Endothelial cell (in vitro differentiated cells): ENCODE results near the gene INSYN2B. TPM values are rescaled to one million over a fixed set of nuclear protein-coding genes. Genes with fewer than 3 reads are reported as not detected.

ENCODE experiments used
- DNase-seq: peaks from one replicate; pipeline ENCODE4 v3.0.0; 2021; ENCODE audit warnings: low spot score
- H3K27ac Mint-ChIP-seq: one replicate; pipeline ENCODE4 v1.8.0; 2021; ENCODE audit warnings: mixed read lengths, inconsistent platforms; ENCODE audit not compliant: unreplicated experiment
- H3K27me3 Mint-ChIP-seq: one replicate; pipeline ENCODE4 v1.8.0; 2021; ENCODE audit warnings: mild to moderate bottlenecking, moderate library complexity, mixed read lengths, inconsistent platforms; ENCODE audit not compliant: unreplicated experiment
- H3K36me3 Mint-ChIP-seq: one replicate; pipeline ENCODE4 v1.8.0; 2021; ENCODE audit warnings: mild to moderate bottlenecking, low read depth, mixed read lengths, inconsistent platforms; ENCODE audit not compliant: unreplicated experiment
- H3K4me1 Mint-ChIP-seq: one replicate; pipeline ENCODE4 v1.8.0; 2021; ENCODE audit warnings: mild to moderate bottlenecking, mixed read lengths, inconsistent platforms; ENCODE audit not compliant: unreplicated experiment
- H3K4me3 Mint-ChIP-seq: one replicate; pipeline ENCODE4 v1.8.0; 2021; ENCODE audit warnings: mild to moderate bottlenecking, mixed read lengths, inconsistent platforms; ENCODE audit not compliant: unreplicated experiment
- H3K9me3 Mint-ChIP-seq: one replicate; pipeline ENCODE4 v1.8.0; 2021; ENCODE audit warnings: mixed read lengths, inconsistent platforms; ENCODE audit not compliant: unreplicated experiment
- total RNA-seq: library from RNA; stranded (reverse); fragmentation: NEBNext Ultra II Directional; extraction: Animal tissue kit (Norgen Biotek cat#: 25700); gene quantifications from one replicate; pipeline ENCODE4 v1.2.1, GENCODE V29; 2021; ENCODE audit not compliant: unreplicated experiment
- TF ChIP-seq, protein P1 (sequence below): fragments of 200-600 bp; sonication (generic); IDR thresholded peaks from one replicate; pipeline ENCODE4 v1.5.0; 2021; ENCODE audit warnings: antibody characterized with exemption; ENCODE audit not compliant: unreplicated experiment

Gene INSYN2B
- total RNA-seq, 1 donor from 2014 or later = 4.5 TPM

DNA sequence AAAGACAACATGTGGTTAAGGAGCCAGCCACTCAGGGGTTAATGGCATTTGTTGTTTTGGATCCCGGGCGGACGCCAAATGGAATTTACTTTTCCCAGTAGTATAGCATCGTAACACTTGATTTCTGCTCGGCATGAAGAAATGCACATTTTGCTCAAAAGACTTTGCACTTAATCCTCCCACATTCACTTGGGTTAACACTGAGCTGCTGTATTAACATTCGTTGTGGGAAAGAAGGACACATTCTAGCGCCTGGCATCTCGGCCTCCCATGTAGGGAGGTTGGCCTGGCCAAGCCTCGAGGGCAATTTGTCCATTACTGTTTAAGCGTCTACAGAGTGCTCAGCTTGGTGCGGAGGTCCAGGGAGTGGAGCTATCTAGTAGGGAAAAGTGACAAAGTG is 32.3 kb upstream of the INSYN2B start:
- DNase-seq = no peak
- Mint-ChIP-seq H3K4me1 (peaks cover 31% of the 10 kb centered on the region), H3K9me3 (no peaks in the 10 kb centered on the region), H3K27ac (no peak overlapping the region), H3K36me3 (no peaks in the 10 kb centered on the region), H3K4me3 (no peak overlapping the region), H3K27me3 (peaks cover 1% of the 10 kb centered on the region)
- TF ChIP-seq, protein P1, sequence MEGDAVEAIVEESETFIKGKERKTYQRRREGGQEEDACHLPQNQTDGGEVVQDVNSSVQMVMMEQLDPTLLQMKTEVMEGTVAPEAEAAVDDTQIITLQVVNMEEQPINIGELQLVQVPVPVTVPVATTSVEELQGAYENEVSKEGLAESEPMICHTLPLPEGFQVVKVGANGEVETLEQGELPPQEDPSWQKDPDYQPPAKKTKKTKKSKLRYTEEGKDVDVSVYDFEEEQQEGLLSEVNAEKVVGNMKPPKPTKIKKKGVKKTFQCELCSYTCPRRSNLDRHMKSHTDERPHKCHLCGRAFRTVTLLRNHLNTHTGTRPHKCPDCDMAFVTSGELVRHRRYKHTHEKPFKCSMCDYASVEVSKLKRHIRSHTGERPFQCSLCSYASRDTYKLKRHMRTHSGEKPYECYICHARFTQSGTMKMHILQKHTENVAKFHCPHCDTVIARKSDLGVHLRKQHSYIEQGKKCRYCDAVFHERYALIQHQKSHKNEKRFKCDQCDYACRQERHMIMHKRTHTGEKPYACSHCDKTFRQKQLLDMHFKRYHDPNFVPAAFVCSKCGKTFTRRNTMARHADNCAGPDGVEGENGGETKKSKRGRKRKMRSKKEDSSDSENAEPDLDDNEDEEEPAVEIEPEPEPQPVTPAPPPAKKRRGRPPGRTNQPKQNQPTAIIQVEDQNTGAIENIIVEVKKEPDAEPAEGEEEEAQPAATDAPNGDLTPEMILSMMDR = no peak

- DNase-seq = no peak
- Mint-ChIP-seq H3K36me3 (no peaks in the 10 kb centered on the region), H3K4me3 (no peak overlapping the region), H3K27ac (no peak overlapping the region), H3K27me3 (peaks cover 1% of the 10 kb centered on the region), H3K4me1 (peaks cover 31% of the 10 kb centered on the region), H3K9me3 (no peaks in the 10 kb centered on the region)
- TF ChIP-seq, protein P1 = no peak
Measured at GRCh38 chr5:170011751-170012150, 31.5 kb upstream of the INSYN2B start.

GRCh38 chr5:170010595-170010994 is 30.3 kb upstream of the INSYN2B start:
- Mint-ChIP-seq H3K4me3 (no peak overlapping the region), H3K27ac (no peak overlapping the region), H3K27me3 (no peaks in the 10 kb centered on the region), H3K4me1 (peaks cover 30% of the 10 kb centered on the region), H3K36me3 (no peaks in the 10 kb centered on the region), H3K9me3 (no peaks in the 10 kb centered on the region)
- no peak for DNase-seq
- TF ChIP-seq, protein P1 = no peak

DNA sequence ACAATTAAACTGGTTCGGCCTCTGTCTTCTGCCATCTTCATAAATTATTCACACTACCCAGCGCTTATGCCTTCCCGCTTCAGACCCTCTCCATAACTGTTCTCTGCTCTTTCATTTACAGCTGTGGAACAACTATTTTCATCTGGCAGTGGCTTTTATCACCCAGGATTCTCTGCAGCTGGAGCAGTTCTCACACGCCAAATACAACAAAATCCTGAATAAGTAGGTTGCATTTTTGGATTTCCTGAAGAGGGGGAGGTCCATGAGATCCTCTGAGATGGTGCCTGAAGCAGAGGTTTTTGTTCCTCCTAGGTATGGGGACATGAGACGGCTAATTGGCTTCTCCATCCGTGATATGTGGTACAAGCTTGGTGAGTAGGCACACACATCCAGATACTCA is 28.1 kb upstream of the INSYN2B start:
- no peaks in the 10 kb centered on the region for H3K27me3 Mint-ChIP-seq
- no peak overlapping the region for H3K4me3 Mint-ChIP-seq

DNA sequence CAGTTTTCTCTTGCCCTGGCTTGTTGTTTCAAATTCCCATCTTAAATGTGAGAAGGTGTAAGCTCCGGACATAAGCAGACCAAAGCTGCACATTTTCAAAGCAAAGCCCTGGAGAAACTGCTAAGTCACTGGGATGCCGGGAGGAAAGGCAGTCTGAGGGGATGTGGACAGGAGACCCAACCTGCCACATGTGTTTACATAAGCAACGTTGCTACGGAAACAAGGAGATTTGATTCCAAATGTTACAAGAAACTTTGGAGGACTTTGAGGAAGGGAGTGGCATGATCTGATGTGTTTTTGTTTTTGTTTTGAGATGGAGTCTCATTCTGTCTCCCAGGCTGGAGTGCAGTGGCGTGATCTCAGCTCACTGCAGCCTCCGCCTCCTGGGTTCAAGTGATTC is 25.7 kb upstream of the INSYN2B start:
- H3K27ac Mint-ChIP-seq = peak overlapping the region; percentile 80
- H3K27me3 Mint-ChIP-seq = no peaks in the 10 kb centered on the region
- no peak overlapping the region for H3K4me3 Mint-ChIP-seq
- TF ChIP-seq, protein P1 = no peak
- no peaks in the 10 kb centered on the region for H3K9me3 Mint-ChIP-seq
- peak; percentile 17 for DNase-seq
- H3K4me1 Mint-ChIP-seq = peaks cover 27% of the 10 kb centered on the region
- H3K36me3 Mint-ChIP-seq = no peaks in the 10 kb centered on the region

More for the DNA sequence above, 28.1 kb upstream of the INSYN2B start:
- no peaks in the 10 kb centered on the region for H3K36me3 Mint-ChIP-seq
- H3K4me1 Mint-ChIP-seq = peaks cover 27% of the 10 kb centered on the region
- TF ChIP-seq, protein P1 = no peak
- H3K27ac Mint-ChIP-seq = no peak overlapping the region
- H3K9me3 Mint-ChIP-seq = no peaks in the 10 kb centered on the region
- DNase-seq = no peak
